Measurements from ENCODE around the gene CMTR2. TPM values are rescaled to one million over a fixed set of nuclear protein-coding genes. Genes with fewer than 3 reads are reported as not detected.

The CMTR2 gene
- total RNA-seq, 1 experiment from 2014 or later = 15.5 TPM

GRCh38 chr16:71338193-71338592 is 49.0 kb upstream of the CMTR2 start:
- H3K27me3 ChIP-seq (ENCODE audit: insufficient read depth, low read length) = no peaks in the 10 kb centered on the region
- H3K27ac ChIP-seq (ENCODE audit: insufficient read length, low read depth, low read length) = no peak overlapping the region
- no peak overlapping the region for H4K8ac ChIP-seq (replicated peaks; ENCODE audit: insufficient read length, low read depth, low read length)
- Mint-ChIP-seq H3K27me3 (ENCODE audit: low read depth) (peaks cover 6% of the 10 kb centered on the region), H3K4me1 (no peaks in the 10 kb centered on the region), H3K36me3 (ENCODE audit: insufficient read depth in 1 of 3, low read depth in 3 of 3) (peaks cover 0 to 4% (median 0%) of the 10 kb centered on the region in 3 experiments; a peak in 1 of 7 replicates), H3K9me3 (peaks cover 2 to 3% of the 10 kb centered on the region in 2 experiments; a peak in 3 of 5 replicates), H3K4me3 (no peak overlapping the region), H3K27ac (no peak overlapping the region)
- H3K9ac ChIP-seq (ENCODE audit: extremely low read depth, insufficient read length, low read length) = no peak overlapping the region
- no peaks in the 10 kb centered on the region for H4K20me1 ChIP-seq (ENCODE audit: control insufficient read depth, insufficient read depth, insufficient read length)
- no peaks in the 10 kb centered on the region for H3K4me1 ChIP-seq (ENCODE audit: insufficient read depth, low read length)
- H3K9me3 ChIP-seq (ENCODE audit: control insufficient read depth, low read depth, low read length) = no peaks in the 10 kb centered on the region
- WGBS (ENCODE audit: extremely low coverage, insufficient read length, low lambda C conversion rate) = no CpG with 5 or more reads among the region's 2 CpGs
- no peak overlapping the region for H3K4ac ChIP-seq (ENCODE audit: low read depth, low read length)
- H4K5ac ChIP-seq (ENCODE audit: insufficient read length, low read depth, low read length) = no peak overlapping the region
- H3K14ac ChIP-seq (ENCODE audit: insufficient read depth, low read length) = no peak overlapping the region
- H3K79me1 ChIP-seq (ENCODE audit: insufficient read depth, low read depth, low read length, poor library complexity, severe bottlenecking) = no peaks in the 10 kb centered on the region
- no peak overlapping the region for H3K23ac ChIP-seq (ENCODE audit: insufficient read length, low read depth, low read length)
- H3K56ac ChIP-seq (ENCODE audit: insufficient read length, low read depth, low read length) = no peak overlapping the region
- no peak overlapping the region for H2BK15ac ChIP-seq (ENCODE audit: low read depth, low read length)
- H2AFZ ChIP-seq (ENCODE audit: low read length) = no peak overlapping the region
- no peak overlapping the region for H2BK12ac ChIP-seq (ENCODE audit: insufficient read length, low read depth, low read length)
- TF ChIP-seq CTCF (conservative IDR thresholded peaks at IDR 0.05) = no peak
- H3K4me2 ChIP-seq (ENCODE audit: insufficient read depth, insufficient read length, low read length) = no peak overlapping the region
- H3K79me2 ChIP-seq (ENCODE audit: insufficient read depth, low read length) = no peaks in the 10 kb centered on the region
- no peak for DNase-seq
- H3T11ph ChIP-seq (ENCODE audit: low read length) = no peak overlapping the region
- H2BK5ac ChIP-seq (ENCODE audit: insufficient read length, low read length) = no peak overlapping the region
- H3K18ac ChIP-seq (ENCODE audit: insufficient read length, low read depth, low read length) = no peak overlapping the region
- no peak overlapping the region for H4K91ac ChIP-seq (ENCODE audit: insufficient read length, low read depth, low read length)
- no peaks in the 10 kb centered on the region for H3K23me2 ChIP-seq (ENCODE audit: insufficient read length, low read depth, low read length, poor library complexity, severe bottlenecking)
- H2BK20ac ChIP-seq (ENCODE audit: low read depth, low read length, poor library complexity, severe bottlenecking) = no peak overlapping the region
- H2BK120ac ChIP-seq (ENCODE audit: low read depth, low read length, poor library complexity, severe bottlenecking) = no peak overlapping the region
- no peak overlapping the region for H2AK5ac ChIP-seq (ENCODE audit: insufficient read length, low read length)

Measured in H9 (cell line).